Measurements from ENCODE around the gene TPCN1.

GRCh38 chr12:113267621-113268020 lies 46.4 kb downstream of the TPCN1 start:
- TF ChIP-seq POLR2A (IDR thresholded peaks at IDR 0.05; ENCODE audit: low read depth, low read length) (no peak), POLR2AphosphoS5 (IDR thresholded peaks at IDR 0.05; ENCODE audit: low read depth, low read length) (no peak), PAX5 (IDR thresholded peaks at IDR 0.05; ENCODE audit: insufficient read depth, low read length, severe bottlenecking) (no peak)
